ENCODE data around the gene FAAP100.

GRCh38 chr17:81493198-81494038 is 58.7 kb downstream of the FAAP100 start:
- no peak for TF ChIP-seq CTCF (IDR thresholded peaks at IDR 0.05; ENCODE audit: low read depth, low read length)
- no peak for TF ChIP-seq POLR2A (IDR thresholded peaks at IDR 0.05; ENCODE audit: extremely low read depth, insufficient read length)

All from NB4 (cell line).